Activated T-cell treated with anti-CD3 and anti-CD28 coated beads, Interleukin-2, amount 50 U/mL, for 4 hours (primary cell): Measurements from ENCODE around the gene SLC26A8. TPM values are rescaled to one million over a fixed set of nuclear protein-coding genes. Genes with fewer than 3 reads are reported as not detected.
"Not testable (repeated sequence)": the region's sequence is repeated elsewhere in the genome, so short reads cannot be mapped to it uniquely, and the experiment has no call there.

Experiments
- ATAC-seq, 2 donors: fragments of 200-7000 bp; cut with Tn5 transposase; one replicate each; pipeline ENCODE4 v1.10.0; 2021
- DNase-seq: peaks from one replicate; pipeline ENCODE4 v3.0.0-alpha.2; 2020
- H3K27me3 Mint-ChIP-seq: one replicate; pipeline ENCODE4 v1.8.0; 2021; ENCODE audit warnings: low read depth, mixed read lengths
- H3K36me3 Mint-ChIP-seq: one replicate; pipeline ENCODE4 v1.8.0; 2022; ENCODE audit warnings: mixed read lengths; ENCODE audit not compliant: insufficient read depth
- H3K4me1 Mint-ChIP-seq: one replicate; pipeline ENCODE4 v1.8.0; 2021; ENCODE audit warnings: low read depth, mixed read lengths
- H3K4me3 Mint-ChIP-seq: one replicate; pipeline ENCODE4 v1.8.0; 2021; ENCODE audit warnings: mild to moderate bottlenecking, moderate library complexity, mixed read lengths
- H3K9me3 Mint-ChIP-seq: one replicate; pipeline ENCODE4 v1.8.0; 2021; ENCODE audit warnings: mixed read lengths
- total RNA-seq, 3 donors: library from RNA; stranded (reverse); gene quantifications; one replicate each; pipeline ENCODE4 v1.2.1, GENCODE V29; 2021

SLC26A8 gene
- total RNA-seq, 3 donors from 2014 or later, result not detected

GRCh38 chr6:35967076-35967774 lies 57.2 kb downstream of the SLC26A8 start:
- peaks cover 3% of the 10 kb centered on the region for H3K27me3 Mint-ChIP-seq
- H3K4me1 Mint-ChIP-seq, result no peaks in the 10 kb centered on the region
- no peak overlapping the region for H3K4me3 Mint-ChIP-seq
- no peak for ATAC-seq
- H3K36me3 Mint-ChIP-seq, result no peaks in the 10 kb centered on the region
- H3K9me3 Mint-ChIP-seq, result no peaks in the 10 kb centered on the region
- DNase-seq, result no peak

GRCh38 chr6:35962779-35963560 lies 61.5 kb downstream of the SLC26A8 start:
- H3K4me1 Mint-ChIP-seq, result no peaks in the 10 kb centered on the region
- H3K27me3 Mint-ChIP-seq, result peaks cover 21% of the 10 kb centered on the region
- H3K9me3 Mint-ChIP-seq, result no peaks in the 10 kb centered on the region
- ATAC-seq (no peak), DNase-seq (no peak)
- H3K36me3 Mint-ChIP-seq, result no peaks in the 10 kb centered on the region
- H3K4me3 Mint-ChIP-seq, result no peak overlapping the region

GRCh38 chr6:35960187-35960586 lies 64.3 kb downstream of the SLC26A8 start:
- ATAC-seq (no peak), DNase-seq (no peak)
- Mint-ChIP-seq H3K4me3 (no peak overlapping the region), H3K4me1 (no peaks in the 10 kb centered on the region), H3K36me3 (no peaks in the 10 kb centered on the region), H3K27me3 (peaks cover 20% of the 10 kb centered on the region), H3K9me3 (no peaks in the 10 kb centered on the region)

- Mint-ChIP-seq H3K36me3 (no peaks in the 10 kb centered on the region), H3K4me3 (no peak overlapping the region), H3K4me1 (peaks cover 3% of the 10 kb centered on the region), H3K27me3 (peaks cover 14% of the 10 kb centered on the region), H3K9me3 (no peaks in the 10 kb centered on the region)
- no peak for ATAC-seq
- DNase-seq, result peak; percentile 8
Measured at GRCh38 chr6:35955970-35956369, 68.5 kb downstream of the SLC26A8 start.

- DNase-seq, result no peak
- Mint-ChIP-seq H3K4me1 (peaks cover 3% of the 10 kb centered on the region), H3K4me3 (no peak overlapping the region), H3K27me3 (peaks cover 14% of the 10 kb centered on the region), H3K9me3 (no peaks in the 10 kb centered on the region), H3K36me3 (no peaks in the 10 kb centered on the region)
- no peak for ATAC-seq
Measured at GRCh38 chr6:35955521-35955920, 68.9 kb downstream of the SLC26A8 start.

- H3K4me1 Mint-ChIP-seq, result peaks cover 3% of the 10 kb centered on the region
- H3K4me3 Mint-ChIP-seq, result no peak overlapping the region
- ATAC-seq (no peak), DNase-seq (no peak)
- no peaks in the 10 kb centered on the region for H3K9me3 Mint-ChIP-seq
- peaks cover 11% of the 10 kb centered on the region for H3K27me3 Mint-ChIP-seq
- no peaks in the 10 kb centered on the region for H3K36me3 Mint-ChIP-seq
Measured at GRCh38 chr6:35955071-35955470, 69.4 kb downstream of the SLC26A8 start.

- H3K9me3 Mint-ChIP-seq, result no peaks in the 10 kb centered on the region
- no peak overlapping the region for H3K4me3 Mint-ChIP-seq
- no peak for DNase-seq
Measured at GRCh38 chr6:35954333-35954732, 70.1 kb downstream of the SLC26A8 start.

GRCh38 chr6:35948725-35949124 lies 75.7 kb downstream of the SLC26A8 start:
- no peaks in the 10 kb centered on the region for H3K9me3 Mint-ChIP-seq
- ATAC-seq (no peak), DNase-seq (no peak)
- H3K36me3 Mint-ChIP-seq, result no peaks in the 10 kb centered on the region
- H3K27me3 Mint-ChIP-seq, result no peaks in the 10 kb centered on the region
- no peak overlapping the region for H3K4me3 Mint-ChIP-seq
- peaks cover 3% of the 10 kb centered on the region for H3K4me1 Mint-ChIP-seq

More at GRCh38 chr6:35954333-35954732, 70.1 kb downstream of the SLC26A8 start:
- Mint-ChIP-seq H3K36me3 (no peaks in the 10 kb centered on the region), H3K27me3 (peaks cover 6% of the 10 kb centered on the region), H3K4me1 (peaks cover 3% of the 10 kb centered on the region)
- no peak for ATAC-seq

- no peak for DNase-seq
- H3K4me1 Mint-ChIP-seq, result no peaks in the 10 kb centered on the region
- ATAC-seq, result no peak
- H3K9me3 Mint-ChIP-seq, result no peaks in the 10 kb centered on the region
- no peaks in the 10 kb centered on the region for H3K36me3 Mint-ChIP-seq
- H3K4me3 Mint-ChIP-seq, result no peak overlapping the region
- no peaks in the 10 kb centered on the region for H3K27me3 Mint-ChIP-seq
Measured at GRCh38 chr6:35945650-35946025, 78.8 kb downstream of the SLC26A8 start.

GRCh38 chr6:35943390-35943789 lies 81.1 kb downstream of the SLC26A8 start:
- no peak for ATAC-seq
- Mint-ChIP-seq H3K27me3 (no peaks in the 10 kb centered on the region), H3K36me3 (no peaks in the 10 kb centered on the region), H3K4me1 (no peaks in the 10 kb centered on the region), H3K4me3 (no peak overlapping the region), H3K9me3 (no peaks in the 10 kb centered on the region)
- DNase-seq, result no peak

- Mint-ChIP-seq H3K27me3 (no peaks in the 10 kb centered on the region), H3K4me1 (no peaks in the 10 kb centered on the region), H3K36me3 (no peaks in the 10 kb centered on the region), H3K4me3 (no peak overlapping the region), H3K9me3 (no peaks in the 10 kb centered on the region)
- DNase-seq (no peak), ATAC-seq (no peak)
Measured at GRCh38 chr6:35942355-35942754, 82.1 kb downstream of the SLC26A8 start.

- H3K4me1 Mint-ChIP-seq, DNase-seq, H3K4me3 Mint-ChIP-seq, H3K27me3 Mint-ChIP-seq, ATAC-seq, H3K9me3 Mint-ChIP-seq, H3K36me3 Mint-ChIP-seq: not testable (repeated sequence)
Measured at GRCh38 chr6:35941170-35941569, 83.3 kb downstream of the SLC26A8 start.

GRCh38 chr6:35940014-35940413 lies 84.4 kb downstream of the SLC26A8 start:
- H3K36me3 Mint-ChIP-seq, H3K4me1 Mint-ChIP-seq, ATAC-seq, H3K9me3 Mint-ChIP-seq, DNase-seq, H3K27me3 Mint-ChIP-seq, H3K4me3 Mint-ChIP-seq: not testable (repeated sequence)

- DNase-seq, H3K27me3 Mint-ChIP-seq, H3K4me1 Mint-ChIP-seq, ATAC-seq, H3K36me3 Mint-ChIP-seq, H3K4me3 Mint-ChIP-seq, H3K9me3 Mint-ChIP-seq: not testable (repeated sequence)
Measured at GRCh38 chr6:35939259-35939658, 85.2 kb downstream of the SLC26A8 start.
